Measurements from ENCODE around the gene NAT9.

The NAT9 gene

DNA sequence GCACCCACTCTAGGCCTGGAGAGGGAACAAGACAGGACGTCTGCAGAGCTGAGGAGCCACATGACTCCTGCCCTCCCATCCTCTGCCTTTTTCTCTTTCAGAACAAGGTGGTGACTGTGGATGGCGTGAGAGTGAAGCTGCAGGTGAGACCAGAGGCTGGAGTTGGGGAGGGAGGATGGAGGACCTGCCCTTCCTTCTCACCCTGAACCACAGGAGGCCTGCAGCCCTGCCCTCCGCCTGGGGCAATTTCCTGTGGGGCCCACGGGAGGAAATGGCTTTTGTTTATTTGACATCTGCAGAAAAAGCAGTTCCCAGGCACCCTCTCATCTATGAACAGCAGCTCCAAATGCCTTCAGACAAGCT is 34.0 kb downstream of the NAT9 start:
- no peak for DNase-seq

GRCh38 chr17:74740641-74741387 is 35.3 kb downstream of the NAT9 start:
- no peak for DNase-seq

GRCh38 chr17:74740173-74740572 is 36.0 kb downstream of the NAT9 start:
- DNase-seq = no peak

GRCh38 chr17:74739227-74739831 is 36.8 kb downstream of the NAT9 start:
- no peak for DNase-seq

DNA sequence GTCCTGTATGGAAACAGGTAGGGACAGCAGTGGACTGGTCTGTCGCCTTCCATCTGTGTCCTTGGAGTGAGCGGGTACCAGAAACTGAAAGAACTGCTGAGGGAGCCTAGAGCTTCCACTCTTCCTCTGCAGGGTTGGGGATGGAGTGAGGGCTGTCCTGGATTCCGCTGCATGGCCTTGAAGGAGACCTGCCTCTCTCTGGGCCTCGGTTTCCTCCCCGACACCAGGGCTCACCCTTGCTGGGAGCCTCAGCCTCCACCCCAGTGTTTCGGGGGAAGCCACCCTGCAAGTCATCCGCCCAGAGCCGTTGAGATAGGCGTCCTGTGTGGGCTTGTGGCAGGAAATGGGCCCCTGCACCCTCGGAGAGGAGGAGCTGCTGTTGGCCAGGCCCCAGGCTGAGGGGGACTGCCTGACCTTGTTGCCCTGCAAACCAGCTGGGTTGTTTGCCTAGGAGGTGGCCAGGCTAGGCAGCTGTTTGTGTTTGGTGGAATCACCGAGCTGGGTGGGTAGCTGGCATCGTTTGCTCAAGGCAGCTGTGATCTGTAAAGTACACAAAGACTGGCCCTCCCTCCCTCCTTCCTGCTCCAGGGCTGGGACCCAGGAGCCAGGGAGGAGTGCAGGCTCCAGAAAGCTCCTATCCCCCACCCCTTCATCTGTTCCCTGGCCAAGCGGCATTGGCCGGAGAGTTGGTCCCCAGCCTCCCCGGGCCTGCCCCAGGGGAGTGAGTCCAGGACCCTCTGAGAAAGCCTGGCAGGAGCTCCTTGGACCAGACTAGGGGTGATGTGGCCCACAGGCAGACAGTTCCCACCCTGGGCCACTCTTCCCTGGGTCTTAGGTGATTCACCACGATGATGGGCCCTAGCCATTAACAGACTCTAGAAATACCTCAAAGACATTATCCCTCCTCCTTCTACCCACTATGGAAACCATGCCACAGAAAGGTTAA is 37.8 kb downstream of the NAT9 start:
- DNase-seq = no peak

GRCh38 chr17:74737299-74738050 is 38.7 kb downstream of the NAT9 start:
- no peak for DNase-seq

- DNase-seq = no peak
Observed at GRCh38 chr17:74736513-74737298, 39.4 kb downstream of the NAT9 start, which contains the start of gene RAB37. Gene RAB37, plus strand, starts transcription at chr17:74737256. Its CDS starts 17 bp downstream, at chr17:74737273.

DNA sequence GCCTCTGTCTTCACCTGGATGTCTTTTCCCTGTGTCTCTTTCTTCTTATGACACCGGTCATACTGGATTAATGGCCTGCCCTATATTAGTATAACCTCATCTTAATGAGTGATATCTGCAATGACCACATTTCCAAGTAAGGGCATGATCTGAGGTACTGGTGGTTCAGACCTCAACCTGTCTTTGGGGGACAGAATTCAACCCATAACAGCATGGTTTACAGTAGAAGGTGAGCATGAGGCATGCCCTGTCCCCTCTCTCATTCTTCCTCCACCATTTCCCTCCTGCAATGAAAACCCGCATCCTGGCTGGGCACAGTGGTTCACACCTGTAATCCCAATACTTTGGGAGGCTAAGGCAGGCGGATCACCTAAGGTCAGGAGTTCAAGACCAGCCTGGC is 41.9 kb downstream of the NAT9 start:
- no peak for DNase-seq

DNA sequence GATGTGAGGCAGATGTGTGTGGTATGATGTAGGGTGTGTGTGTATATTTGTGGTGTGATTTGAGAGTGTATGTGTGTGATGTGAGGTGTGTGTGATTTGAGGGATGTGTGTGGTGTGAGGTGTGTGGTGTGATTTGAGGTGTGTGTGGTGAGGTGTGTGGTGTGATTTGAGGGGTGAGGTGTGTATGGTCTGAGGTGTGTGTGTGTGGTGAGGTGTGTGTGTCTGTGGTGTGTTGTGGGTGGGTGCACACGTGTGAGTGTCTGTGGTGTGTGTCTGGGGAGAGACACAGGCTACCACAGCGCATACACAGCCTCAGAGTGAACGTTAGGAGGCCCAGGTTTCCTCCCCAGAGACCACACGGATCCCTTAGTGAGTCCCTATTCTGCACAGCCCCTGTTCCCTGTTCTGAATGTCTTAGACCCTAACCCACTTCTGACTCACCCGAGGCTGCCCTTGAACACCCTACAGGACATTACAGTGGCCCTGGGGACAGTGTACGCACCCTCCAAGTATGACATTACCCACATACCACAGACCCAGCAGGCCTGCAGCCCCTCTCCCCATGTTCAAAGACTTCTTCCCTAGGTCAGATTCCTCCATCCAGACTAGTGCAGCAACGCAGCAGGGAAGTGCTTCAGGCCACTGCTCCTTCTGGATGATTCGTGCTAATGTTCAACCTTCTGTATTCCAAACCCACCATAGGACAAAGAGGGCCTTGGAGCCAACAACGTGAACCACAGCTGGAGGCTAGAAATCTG is 42.6 kb downstream of the NAT9 start:
- DNase-seq = no peak

DNA sequence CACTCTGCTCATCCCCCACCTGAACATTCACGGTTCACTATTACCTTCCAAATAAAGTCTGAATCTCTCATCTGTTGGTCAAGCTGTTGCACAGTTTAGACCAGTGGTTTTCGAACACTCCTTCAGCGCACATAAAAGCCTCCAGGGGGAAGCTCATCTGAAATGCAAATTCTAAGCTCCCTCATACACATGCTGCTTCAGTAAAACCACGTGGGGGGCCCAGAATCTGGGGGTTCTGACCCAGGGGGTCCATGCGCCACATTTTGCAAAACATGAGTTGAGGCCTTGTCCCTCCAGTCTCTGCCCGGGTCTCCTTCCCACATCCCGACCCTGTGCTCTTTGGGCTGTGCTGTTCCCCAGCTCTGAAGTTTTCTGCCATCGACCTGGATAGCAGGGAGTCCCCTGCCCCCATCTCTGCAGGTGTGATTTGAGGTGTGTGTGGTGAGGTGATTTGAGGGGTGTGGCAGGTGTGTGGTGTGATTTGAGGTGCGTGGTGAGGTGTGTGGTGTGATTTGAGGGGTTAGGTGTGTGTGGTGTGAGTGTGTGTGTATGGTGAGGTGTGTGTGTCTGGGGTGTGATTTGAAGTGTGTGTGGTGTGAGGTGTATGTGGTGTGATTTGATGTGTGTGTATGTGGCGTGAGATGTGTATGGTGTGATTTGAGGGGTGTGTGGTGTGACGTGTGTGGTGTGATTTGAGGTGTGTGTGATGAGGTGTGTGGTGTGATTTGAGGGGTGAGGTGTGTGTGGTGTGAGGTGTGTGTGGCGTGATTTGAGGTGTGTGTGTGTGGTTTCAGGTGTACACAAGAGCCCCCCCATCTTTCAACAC is 43.9 kb downstream of the NAT9 start:
- no peak for DNase-seq

- no peak for DNase-seq
Observed at GRCh38 chr17:74731347-74731605, 44.9 kb downstream of the NAT9 start.

GRCh38 chr17:74730491-74731346 is 45.4 kb downstream of the NAT9 start:
- no peak for DNase-seq

DNA sequence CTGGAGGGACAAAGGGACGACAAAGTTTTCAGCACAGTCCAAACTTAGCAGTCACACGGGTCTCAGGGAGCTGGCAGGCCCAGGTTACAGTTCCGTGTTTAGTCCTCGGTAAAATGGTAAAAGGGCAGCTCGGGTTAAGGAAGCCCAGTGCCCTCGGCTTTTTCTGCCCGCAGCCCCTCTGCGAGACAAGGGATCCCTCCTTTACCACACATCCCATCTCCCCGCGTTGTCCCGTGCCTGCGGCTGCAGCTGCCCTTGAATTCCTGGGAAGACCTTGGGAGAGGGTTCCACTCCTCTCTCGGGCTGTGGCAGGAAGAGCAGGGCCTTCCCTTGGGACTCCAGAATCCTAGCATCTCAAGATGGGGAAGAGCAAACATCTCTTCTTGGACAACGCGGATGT is 46.3 kb downstream of the NAT9 start:
- no peak for DNase-seq

DNA sequence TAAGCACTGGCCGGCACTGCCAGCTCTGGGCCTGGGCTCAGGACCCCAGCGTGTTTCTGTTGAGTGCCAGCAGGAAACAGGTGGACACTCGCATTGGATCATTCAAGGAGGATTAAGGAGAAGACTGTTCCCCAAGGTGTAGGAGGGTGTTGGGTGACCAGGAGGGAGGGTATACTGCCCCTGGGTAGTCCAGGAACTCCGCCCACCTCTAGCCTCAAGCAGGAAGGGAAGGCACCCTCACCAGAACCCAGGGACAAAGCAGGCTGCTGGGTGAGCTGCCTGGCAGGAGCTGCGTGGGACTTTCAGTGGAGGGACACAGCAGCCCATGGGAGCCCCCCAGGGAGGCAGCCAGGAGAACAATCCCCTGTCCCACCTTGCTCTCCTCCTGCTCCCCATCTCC is 46.8 kb downstream of the NAT9 start:
- no peak for DNase-seq

GRCh38 chr17:74728702-74729075 is 47.5 kb downstream of the NAT9 start:
- no peak for DNase-seq

- no peak for DNase-seq
Observed at GRCh38 chr17:74728033-74728701, 48.0 kb downstream of the NAT9 start.

- no peak for DNase-seq
Observed at GRCh38 chr17:74725111-74725510, 51.0 kb downstream of the NAT9 start.

DNA sequence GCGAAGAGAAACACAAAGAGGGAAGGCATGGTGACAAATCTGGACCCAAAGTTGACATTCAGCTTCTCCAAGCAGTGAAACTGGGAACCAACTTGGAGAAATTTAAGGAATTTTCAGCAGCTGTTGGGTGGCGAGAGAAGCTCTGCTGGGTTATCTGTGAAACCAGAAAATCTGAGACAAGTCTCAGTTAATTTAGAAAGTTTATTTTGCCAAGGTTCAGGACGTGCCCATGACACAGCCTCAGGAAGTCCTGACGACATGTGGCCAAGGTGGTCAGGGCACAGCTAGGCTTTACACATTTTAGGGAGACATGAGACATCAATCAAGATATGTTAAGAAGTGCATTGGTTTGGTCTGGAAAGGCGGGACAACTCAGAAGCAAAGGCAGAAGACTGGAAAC is 52.3 kb downstream of the NAT9 start:
- no peak for DNase-seq

GRCh38 chr17:74722782-74723181 is 53.4 kb downstream of the NAT9 start:
- no peak for DNase-seq
